ENCODE measurements around the gene SLC37A3.
"Not testable (repeated sequence)": the region's sequence is repeated elsewhere in the genome, so short reads cannot be mapped to it uniquely, and the experiment has no call there.

SLC37A3 gene

GRCh38 chr7:140315498-140316164 lies 82.7 kb downstream of the SLC37A3 start:
- H3K9ac ChIP-seq (ENCODE audit: low read depth in 1 of 2, low read length in 2 of 2): peak overlapping the region; percentile 24 to 44
- peaks cover 2 to 10% of the 10 kb centered on the region in 2 donors for H3K9me3 ChIP-seq (ENCODE audit: control insufficient read depth in 1 of 2, low read length in 2 of 2)
- peak overlapping the region; percentile 30 for H3K27ac ChIP-seq (ENCODE audit: low read depth, low read length)
- H3K4me3 ChIP-seq (ENCODE audit: low read depth in 1 of 2, low read length in 2 of 2): peak overlapping the region; percentile 44 to 54
- H3K36me3 ChIP-seq (ENCODE audit: control insufficient read depth in 1 of 2, insufficient read depth in 2 of 2, low read length in 2 of 2): no peaks in the 10 kb centered on the region
- H3K27me3 ChIP-seq (ENCODE audit: control insufficient read depth in 1 of 2, insufficient read depth in 2 of 2, low read length in 2 of 2): no peaks in the 10 kb centered on the region
- peaks cover 12 to 24% of the 10 kb centered on the region in 2 donors for H3K4me1 ChIP-seq (ENCODE audit: control insufficient read depth in 1 of 2, insufficient read depth in 2 of 2, low read length in 2 of 2)

GRCh38 chr7:140314573-140315480 lies 83.5 kb downstream of the SLC37A3 start:
- peaks cover 2 to 10% of the 10 kb centered on the region in 2 donors for H3K9me3 ChIP-seq (ENCODE audit: control insufficient read depth in 1 of 2, low read length in 2 of 2)
- H3K36me3 ChIP-seq (ENCODE audit: control insufficient read depth in 1 of 2, insufficient read depth in 2 of 2, low read length in 2 of 2): no peaks in the 10 kb centered on the region
- H3K4me1 ChIP-seq (ENCODE audit: control insufficient read depth in 1 of 2, insufficient read depth in 2 of 2, low read length in 2 of 2): peaks cover 12 to 24% of the 10 kb centered on the region in 2 donors
- no peak overlapping the region for H3K4me3 ChIP-seq (ENCODE audit: low read depth in 1 of 2, low read length in 2 of 2)
- no peak overlapping the region for H3K27ac ChIP-seq (ENCODE audit: low read depth, low read length)
- H3K27me3 ChIP-seq (ENCODE audit: control insufficient read depth in 1 of 2, insufficient read depth in 2 of 2, low read length in 2 of 2): no peaks in the 10 kb centered on the region
- H3K9ac ChIP-seq (ENCODE audit: low read depth in 1 of 2, low read length in 2 of 2): no peak overlapping the region

GRCh38 chr7:140312141-140312846 lies 86.0 kb downstream of the SLC37A3 start:
- H3K27me3 ChIP-seq (ENCODE audit: control insufficient read depth in 1 of 2, insufficient read depth in 2 of 2, low read length in 2 of 2): no peaks in the 10 kb centered on the region
- H3K4me3 ChIP-seq (ENCODE audit: low read depth in 1 of 2, low read length in 2 of 2): no peak overlapping the region
- H3K4me1 ChIP-seq (ENCODE audit: control insufficient read depth in 1 of 2, insufficient read depth in 2 of 2, low read length in 2 of 2): peaks cover 12 to 32% of the 10 kb centered on the region in 2 donors
- H3K27ac ChIP-seq (ENCODE audit: low read depth, low read length): no peak overlapping the region
- peaks cover 2 to 10% of the 10 kb centered on the region in 2 donors for H3K9me3 ChIP-seq (ENCODE audit: control insufficient read depth in 1 of 2, low read length in 2 of 2)
- H3K9ac ChIP-seq (ENCODE audit: low read depth in 1 of 2, low read length in 2 of 2): no peak overlapping the region
- no peaks in the 10 kb centered on the region for H3K36me3 ChIP-seq (ENCODE audit: control insufficient read depth in 1 of 2, insufficient read depth in 2 of 2, low read length in 2 of 2)

- H3K27ac ChIP-seq (ENCODE audit: low read depth, low read length); H3K36me3 ChIP-seq (ENCODE audit: control insufficient read depth in 1 of 2, insufficient read depth in 2 of 2, low read length in 2 of 2): not testable (repeated sequence)
- peaks cover 5 to 25% of the 10 kb centered on the region in 2 donors for H3K4me1 ChIP-seq (ENCODE audit: control insufficient read depth in 1 of 2, insufficient read depth in 2 of 2, low read length in 2 of 2)
Observed at GRCh38 chr7:140311128-140311527, 87.2 kb downstream of the SLC37A3 start.

GRCh38 chr7:140310337-140311002 lies 87.9 kb downstream of the SLC37A3 start:
- no peaks in the 10 kb centered on the region for H3K36me3 ChIP-seq (ENCODE audit: control insufficient read depth in 1 of 2, insufficient read depth in 2 of 2, low read length in 2 of 2)
- no peak overlapping the region for H3K4me3 ChIP-seq (ENCODE audit: low read depth in 1 of 2, low read length in 2 of 2)
- peaks cover 2 to 10% of the 10 kb centered on the region in 2 donors for H3K9me3 ChIP-seq (ENCODE audit: control insufficient read depth in 1 of 2, low read length in 2 of 2)
- peaks cover 0 to 18% of the 10 kb centered on the region in 2 donors for H3K4me1 ChIP-seq (ENCODE audit: control insufficient read depth in 1 of 2, insufficient read depth in 2 of 2, low read length in 2 of 2)
- no peak overlapping the region for H3K27ac ChIP-seq (ENCODE audit: low read depth, low read length)
- no peaks in the 10 kb centered on the region for H3K27me3 ChIP-seq (ENCODE audit: control insufficient read depth in 1 of 2, insufficient read depth in 2 of 2, low read length in 2 of 2)
- no peak overlapping the region for H3K9ac ChIP-seq (ENCODE audit: low read depth in 1 of 2, low read length in 2 of 2)

More at GRCh38 chr7:140311128-140311527, 87.2 kb downstream of the SLC37A3 start:
- not testable (repeated sequence) for H3K9ac ChIP-seq (ENCODE audit: low read depth in 1 of 2, low read length in 2 of 2); H3K4me3 ChIP-seq (ENCODE audit: low read depth in 1 of 2, low read length in 2 of 2); H3K27me3 ChIP-seq (ENCODE audit: control insufficient read depth in 1 of 2, insufficient read depth in 2 of 2, low read length in 2 of 2); H3K9me3 ChIP-seq (ENCODE audit: control insufficient read depth in 1 of 2, low read length in 2 of 2)

- H3K36me3 ChIP-seq (ENCODE audit: control insufficient read depth in 1 of 2, insufficient read depth in 2 of 2, low read length in 2 of 2): no peaks in the 10 kb centered on the region
- H3K27me3 ChIP-seq (ENCODE audit: control insufficient read depth in 1 of 2, insufficient read depth in 2 of 2, low read length in 2 of 2): no peaks in the 10 kb centered on the region
- no peak overlapping the region for H3K27ac ChIP-seq (ENCODE audit: low read depth, low read length)
- no peak overlapping the region for H3K4me3 ChIP-seq (ENCODE audit: low read depth in 1 of 2, low read length in 2 of 2)
- peaks cover 3 to 12% of the 10 kb centered on the region in 2 donors for H3K4me1 ChIP-seq (ENCODE audit: control insufficient read depth in 1 of 2, insufficient read depth in 2 of 2, low read length in 2 of 2)
- peaks cover 2 to 10% of the 10 kb centered on the region in 2 donors for H3K9me3 ChIP-seq (ENCODE audit: control insufficient read depth in 1 of 2, low read length in 2 of 2)
- no peak overlapping the region for H3K9ac ChIP-seq (ENCODE audit: low read depth in 1 of 2, low read length in 2 of 2)
Observed at GRCh38 chr7:140308060-140308459, 90.3 kb downstream of the SLC37A3 start.

GRCh38 chr7:140304191-140304799 lies 94.0 kb downstream of the SLC37A3 start:
- Histone ChIP-seq H3K27ac (ENCODE audit: low read depth, low read length) (no peak overlapping the region), H3K4me3 (ENCODE audit: low read depth in 1 of 2, low read length in 2 of 2) (no peak overlapping the region), H3K9me3 (ENCODE audit: control insufficient read depth in 1 of 2, low read length in 2 of 2) (no peaks in the 10 kb centered on the region), H3K27me3 (ENCODE audit: control insufficient read depth in 1 of 2, insufficient read depth in 2 of 2, low read length in 2 of 2) (no peaks in the 10 kb centered on the region), H3K9ac (ENCODE audit: low read depth in 1 of 2, low read length in 2 of 2) (peak overlapping the region in 1 of 2 donors; percentile 2), H3K36me3 (ENCODE audit: control insufficient read depth in 1 of 2, insufficient read depth in 2 of 2, low read length in 2 of 2) (no peaks in the 10 kb centered on the region), H3K4me1 (ENCODE audit: control insufficient read depth in 1 of 2, insufficient read depth in 2 of 2, low read length in 2 of 2) (peaks cover 3 to 12% of the 10 kb centered on the region in 2 donors)

GRCh38 chr7:140300243-140301136 lies 97.8 kb downstream of the SLC37A3 start:
- Histone ChIP-seq H3K27me3 (ENCODE audit: control insufficient read depth in 1 of 2, insufficient read depth in 2 of 2, low read length in 2 of 2) (no peaks in the 10 kb centered on the region), H3K4me1 (ENCODE audit: control insufficient read depth in 1 of 2, insufficient read depth in 2 of 2, low read length in 2 of 2) (peaks cover 3 to 4% of the 10 kb centered on the region in 2 donors), H3K9me3 (ENCODE audit: control insufficient read depth in 1 of 2, low read length in 2 of 2) (no peaks in the 10 kb centered on the region), H3K9ac (ENCODE audit: low read depth in 1 of 2, low read length in 2 of 2) (no peak overlapping the region), H3K27ac (ENCODE audit: low read depth, low read length) (no peak overlapping the region), H3K36me3 (ENCODE audit: control insufficient read depth in 1 of 2, insufficient read depth in 2 of 2, low read length in 2 of 2) (no peaks in the 10 kb centered on the region), H3K4me3 (ENCODE audit: low read depth in 1 of 2, low read length in 2 of 2) (no peak overlapping the region)

- no peak overlapping the region for H3K9ac ChIP-seq (ENCODE audit: low read depth in 1 of 2, low read length in 2 of 2)
- H3K4me1 ChIP-seq (ENCODE audit: control insufficient read depth in 1 of 2, insufficient read depth in 2 of 2, low read length in 2 of 2): no peaks in the 10 kb centered on the region
- H3K36me3 ChIP-seq (ENCODE audit: control insufficient read depth in 1 of 2, insufficient read depth in 2 of 2, low read length in 2 of 2): no peaks in the 10 kb centered on the region
- no peak overlapping the region for H3K27ac ChIP-seq (ENCODE audit: low read depth, low read length)
- no peaks in the 10 kb centered on the region for H3K27me3 ChIP-seq (ENCODE audit: control insufficient read depth in 1 of 2, insufficient read depth in 2 of 2, low read length in 2 of 2)
- no peaks in the 10 kb centered on the region for H3K9me3 ChIP-seq (ENCODE audit: control insufficient read depth in 1 of 2, low read length in 2 of 2)
- H3K4me3 ChIP-seq (ENCODE audit: low read depth in 1 of 2, low read length in 2 of 2): no peak overlapping the region
Observed at GRCh38 chr7:140298213-140298612, 100.1 kb downstream of the SLC37A3 start.
